ENCODE data around the gene PRKCH. TPM values are rescaled to one million over a fixed set of nuclear protein-coding genes. Genes with fewer than 3 reads are reported as not detected.

The PRKCH gene
- total and polyA plus RNA-seq, 9 of the 15 experiments (the other 6 are each of a cell fraction or from before 2014, with no cell fraction given), result 0.61 to 4.4 (median 4.0) TPM

DNA sequence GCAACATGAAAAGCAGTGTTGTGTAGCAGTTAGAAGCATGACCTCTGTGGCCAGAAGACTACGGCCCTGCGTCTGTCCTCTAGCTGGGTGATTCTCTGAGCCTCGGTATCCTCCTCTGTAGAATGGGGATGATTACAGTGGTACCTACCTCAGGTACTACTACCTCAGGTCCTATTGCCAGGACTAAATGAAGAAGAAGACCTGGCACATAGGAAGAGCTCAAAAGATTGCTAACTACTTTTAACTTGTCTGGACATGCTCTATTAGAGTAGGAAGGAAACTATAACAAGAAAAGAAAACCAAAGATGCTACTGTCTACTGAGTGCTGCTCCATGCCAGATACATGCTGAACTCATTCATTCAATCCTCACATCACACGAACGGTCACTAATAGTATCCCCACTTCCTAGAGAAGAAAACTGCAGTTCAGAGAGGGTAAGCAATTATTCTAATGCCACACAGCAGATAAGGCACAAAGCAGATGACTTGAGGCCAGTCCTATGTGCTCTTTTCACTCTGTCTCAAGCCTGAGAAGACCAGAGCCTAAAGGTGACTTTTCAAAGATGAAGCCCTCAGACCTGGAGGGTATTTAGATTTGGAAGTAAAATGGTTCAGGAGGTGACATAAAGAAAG, 265.8 kb downstream of the PRKCH start:
- DNase-seq (ENCODE audit: extremely low read depth in 1 of 4, low spot score in 3 of 4) (no peak), ATAC-seq (no peak), FAIRE-seq (no peak)
- no peak overlapping the region for H3K4me2 ChIP-seq (ENCODE audit: insufficient read depth, low read length)
- 15% methylated on average over 5 of the region's 5 CpGs for WGBS (ENCODE audit: insufficient coverage, low coverage, missing lambda C conversion rate)
- no peaks in the 10 kb centered on the region for H3K9me3 ChIP-seq (replicated peaks; ENCODE audit: control insufficient read depth, insufficient read depth, low read depth, low read length)
- no TSS peak for BruUV-seq (replicated peaks)
- no peak overlapping the region for H2AFZ ChIP-seq (ENCODE audit: low read depth, low read length)
- no peaks in the 10 kb centered on the region; a peak in 1 of 5 replicates for H3K4me1 ChIP-seq (replicated peaks in 1 of 2; ENCODE audit: control insufficient read depth in 2 of 2, insufficient read depth in 2 of 2, low read length in 2 of 2)
- ChIA-PET POLR2A (no interaction called here), CTCF (ENCODE audit: low intra/inter-chr PET ratio) (no interaction called here)
- intact Hi-C loops (cut with micrococcal nuclease), result no loop called here
- no peak overlapping the region for H3K4me3 ChIP-seq
- H3K27me3 ChIP-seq (ENCODE audit: control insufficient read depth in 2 of 2, insufficient read depth in 2 of 2, low read length in 2 of 2), result peaks cover 0 to 18% of the 10 kb centered on the region in 2 experiments; a peak in 1 of 5 replicates
- H3K36me3 ChIP-seq (ENCODE audit: control insufficient read depth, insufficient read depth, low read length), result no peaks in the 10 kb centered on the region
- in situ Hi-C loops (cut with MboI), result no loop called here
- H4K20me1 ChIP-seq (replicated peaks; ENCODE audit: control insufficient read depth, insufficient read depth, low read length), result no peaks in the 10 kb centered on the region
- H3K9me1 ChIP-seq (ENCODE audit: control insufficient read depth, insufficient read depth, low read length), result no peaks in the 10 kb centered on the region
- no peak overlapping the region for H3K9ac ChIP-seq (ENCODE audit: insufficient read depth in 1 of 2, low read depth in 2 of 2, low read length in 2 of 2)
- TF ChIP-seq GATAD2B (IDR thresholded peaks at IDR 0.05; ENCODE audit: borderline replicate concordance) (no peak), ZFP36 (IDR thresholded peaks at IDR 0.05; ENCODE audit: low read depth, low read length, partially characterized antibody) (peak; percentile 53), TAL1 (IDR thresholded peaks at IDR 0.05) (no peak), SNIP1 (IDR thresholded peaks at IDR 0.05; ENCODE audit: low read depth) (no peak), LCOR (CRISPR knock-in tag; IDR thresholded peaks at IDR 0.05) (no peak), RCOR1 (IDR thresholded peaks at IDR 0.05; ENCODE audit: borderline replicate concordance in 1 of 2, low read depth in 2 of 2, low read length in 2 of 2) (no peak), BCOR (IDR thresholded peaks at IDR 0.05) (peak; percentile 29; the same call in 1 of the 2 replicates), ZNF24 (IDR thresholded peaks at IDR 0.05) (no peak), RBM25 (IDR thresholded peaks at IDR 0.05; ENCODE audit: low read depth, low read length, severe bottlenecking) (peak; percentile 73), RHOXF2B (CRISPR knock-in tag; conservative IDR thresholded peaks at IDR 0.05) (no peak), ZNF324 (CRISPR knock-in tag; IDR thresholded peaks at IDR 0.05) (no peak)
- TF ChIP-seq, protein P1, sequence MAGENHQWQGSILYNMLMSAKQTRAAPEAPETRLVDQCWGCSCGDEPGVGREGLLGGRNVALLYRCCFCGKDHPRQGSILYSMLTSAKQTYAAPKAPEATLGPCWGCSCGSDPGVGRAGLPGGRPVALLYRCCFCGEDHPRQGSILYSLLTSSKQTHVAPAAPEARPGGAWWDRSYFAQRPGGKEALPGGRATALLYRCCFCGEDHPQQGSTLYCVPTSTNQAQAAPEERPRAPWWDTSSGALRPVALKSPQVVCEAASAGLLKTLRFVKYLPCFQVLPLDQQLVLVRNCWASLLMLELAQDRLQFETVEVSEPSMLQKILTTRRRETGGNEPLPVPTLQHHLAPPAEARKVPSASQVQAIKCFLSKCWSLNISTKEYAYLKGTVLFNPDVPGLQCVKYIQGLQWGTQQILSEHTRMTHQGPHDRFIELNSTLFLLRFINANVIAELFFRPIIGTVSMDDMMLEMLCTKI (IDR thresholded peaks at IDR 0.05; ENCODE audit: partially characterized antibody), result no peak
- TF ChIP-seq, protein P2, sequence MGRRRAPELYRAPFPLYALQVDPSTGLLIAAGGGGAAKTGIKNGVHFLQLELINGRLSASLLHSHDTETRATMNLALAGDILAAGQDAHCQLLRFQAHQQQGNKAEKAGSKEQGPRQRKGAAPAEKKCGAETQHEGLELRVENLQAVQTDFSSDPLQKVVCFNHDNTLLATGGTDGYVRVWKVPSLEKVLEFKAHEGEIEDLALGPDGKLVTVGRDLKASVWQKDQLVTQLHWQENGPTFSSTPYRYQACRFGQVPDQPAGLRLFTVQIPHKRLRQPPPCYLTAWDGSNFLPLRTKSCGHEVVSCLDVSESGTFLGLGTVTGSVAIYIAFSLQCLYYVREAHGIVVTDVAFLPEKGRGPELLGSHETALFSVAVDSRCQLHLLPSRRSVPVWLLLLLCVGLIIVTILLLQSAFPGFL (CRISPR knock-in tag; IDR thresholded peaks at IDR 0.05), result no peak
- H3K79me2 ChIP-seq (ENCODE audit: control insufficient read depth, insufficient read depth, low read length), result no peaks in the 10 kb centered on the region
- H3K27ac ChIP-seq (ENCODE audit: extremely low read depth, low read depth, low read length), result no peak overlapping the region
